SK-N-MC (cell line): ENCODE results near the gene RCSD1.

Experiments
- DNase-seq: peaks from one replicate; pipeline ENCODE4 v3.0.0-alpha.2; 2011; ENCODE audit warnings: low read depth, low spot score
- H3K27ac ChIP-seq: fragments of 200-600 bp; sonication (generic); 2 replicates; pipeline ENCODE4 v1.5.1; 2016; ENCODE audit warnings: mixed run types
- H3K36me3 ChIP-seq: fragments of 200-600 bp; sonication (generic); 2 replicates; pipeline ENCODE4 v1.6.1; 2017; ENCODE audit warnings: antibody characterized with exemption, low read length, mixed read lengths; ENCODE audit not compliant: insufficient read depth
- H3K4me3 ChIP-seq: fragments of 200-600 bp; sonication (generic); 2 replicates; pipeline ENCODE4 v1.5.1; 2016
- H3K9ac ChIP-seq: fragments of 200-600 bp; sonication (generic); 2 replicates; pipeline ENCODE4 v1.8.0; 2017; ENCODE audit warnings: mixed run types, mixed read lengths; ENCODE audit not compliant: insufficient read length
- H3K9me3 ChIP-seq: fragments of 200-600 bp; sonication (generic); 2 replicates; pipeline ENCODE4 v1.6.1; 2017; ENCODE audit warnings: low read depth, mild to moderate bottlenecking, antibody characterized with exemption, low read length, moderate library complexity, mixed read lengths
- EZH2 ChIP-seq: fragments of 200-600 bp; sonication (generic); IDR thresholded peaks from one replicate; pipeline ENCODE4 v1.6.1; 2017; ENCODE audit warnings: antibody characterized with exemption
- FOXP2 ChIP-seq: optimal IDR thresholded peaks from 2 replicates; pipeline ENCODE3; 2011; ENCODE audit warnings: mild to moderate bottlenecking, moderate library complexity; ENCODE audit not compliant: insufficient read depth; ENCODE audit errors: extremely low read length, control extremely low read depth
- POLR2AphosphoS5 ChIP-seq: IDR thresholded peaks from 2 replicates; pipeline ENCODE4 v1.6.1; 2012; ENCODE audit warnings: mild to moderate bottlenecking, low read depth, low read length, borderline replicate concordance

Gene RCSD1

GRCh38 chr1:167746988-167747655 is 117.1 kb downstream of the RCSD1 start:
- Histone ChIP-seq H3K9me3 (no peaks in the 10 kb centered on the region), H3K36me3 (no peaks in the 10 kb centered on the region), H3K4me3 (no peak overlapping the region), H3K27ac (no peak overlapping the region; the same call in 1 of the 2 replicates), H3K9ac (no peak overlapping the region)
- no peak for DNase-seq
- no peak for TF ChIP-seq FOXP2
- no peak for TF ChIP-seq EZH2
- no peak for TF ChIP-seq POLR2AphosphoS5

- Histone ChIP-seq H3K27ac (no peak overlapping the region), H3K9me3 (no peaks in the 10 kb centered on the region), H3K4me3 (no peak overlapping the region), H3K9ac (no peak overlapping the region), H3K36me3 (no peaks in the 10 kb centered on the region)
- no peak for DNase-seq
- TF ChIP-seq EZH2 (no peak), FOXP2 (no peak), POLR2AphosphoS5 (no peak)
Observed at GRCh38 chr1:167747988-167748387, 118.0 kb downstream of the RCSD1 start.

- TF ChIP-seq EZH2 (no peak), POLR2AphosphoS5 (no peak), FOXP2 (no peak)
- Histone ChIP-seq H3K27ac (no peak overlapping the region), H3K4me3 (no peak overlapping the region), H3K36me3 (no peaks in the 10 kb centered on the region), H3K9me3 (no peaks in the 10 kb centered on the region), H3K9ac (no peak overlapping the region)
- no peak for DNase-seq
Observed at GRCh38 chr1:167748906-167749305, 118.9 kb downstream of the RCSD1 start.

- H3K9ac ChIP-seq: no peak overlapping the region
- H3K4me3 ChIP-seq: no peak overlapping the region
- H3K9me3 ChIP-seq: no peaks in the 10 kb centered on the region
- TF ChIP-seq EZH2 (no peak), POLR2AphosphoS5 (no peak), FOXP2 (no peak)
- no peak for DNase-seq
- H3K27ac ChIP-seq: no peak overlapping the region
- no peaks in the 10 kb centered on the region for H3K36me3 ChIP-seq
Observed at GRCh38 chr1:167749741-167750140, 119.7 kb downstream of the RCSD1 start.

GRCh38 chr1:167750641-167751040 is 120.6 kb downstream of the RCSD1 start:
- Histone ChIP-seq H3K9ac (no peak overlapping the region), H3K27ac (no peak overlapping the region), H3K4me3 (no peak overlapping the region), H3K9me3 (no peaks in the 10 kb centered on the region), H3K36me3 (no peaks in the 10 kb centered on the region)
- DNase-seq: no peak
- TF ChIP-seq EZH2: no peak
- TF ChIP-seq POLR2AphosphoS5: no peak
- no peak for TF ChIP-seq FOXP2

GRCh38 chr1:167751676-167752075 is 121.6 kb downstream of the RCSD1 start:
- no peaks in the 10 kb centered on the region for H3K9me3 ChIP-seq
- no peak for TF ChIP-seq FOXP2
- no peak for TF ChIP-seq POLR2AphosphoS5
- TF ChIP-seq EZH2: no peak
- no peak overlapping the region for H3K9ac ChIP-seq
- no peak overlapping the region for H3K27ac ChIP-seq
- H3K4me3 ChIP-seq: no peak overlapping the region
- H3K36me3 ChIP-seq: no peaks in the 10 kb centered on the region
- no peak for DNase-seq

GRCh38 chr1:167752219-167752985 is 122.4 kb downstream of the RCSD1 start:
- TF ChIP-seq EZH2: no peak
- no peak for TF ChIP-seq FOXP2
- Histone ChIP-seq H3K36me3 (no peaks in the 10 kb centered on the region), H3K27ac (no peak overlapping the region), H3K9ac (no peak overlapping the region), H3K9me3 (no peaks in the 10 kb centered on the region), H3K4me3 (no peak overlapping the region)
- DNase-seq: no peak

GRCh38 chr1:167755654-167756053 is 125.6 kb downstream of the RCSD1 start:
- no peak overlapping the region for H3K4me3 ChIP-seq
- no peaks in the 10 kb centered on the region for H3K36me3 ChIP-seq
- no peak overlapping the region for H3K9ac ChIP-seq
- no peaks in the 10 kb centered on the region for H3K9me3 ChIP-seq
- H3K27ac ChIP-seq: no peak overlapping the region
- no peak for DNase-seq
- TF ChIP-seq FOXP2 (no peak), POLR2AphosphoS5 (no peak), EZH2 (no peak)
